ENCODE data around the gene EDIL3.
A peak's percentile ranks its signal among the peaks of the same experiment; 100 is the strongest.

EDIL3 gene

GRCh38 chr5:84384604-84385575, at the start of gene EDIL3:
EDIL3 (minus strand) TSS chr5:84384880; CDS start chr5:84384374, 506 bp downstream.
- Histone ChIP-seq H3K9ac (ENCODE audit: low read depth, low read length) (peak within 1 kb of the TSS; percentile 81), H3K4me1 (ENCODE audit: control insufficient read depth, insufficient read depth, low read length) (peaks cover 4% of the 10 kb centered on the region), H3K36me3 (ENCODE audit: control insufficient read depth, insufficient read depth, low read length) (no peaks in the 10 kb centered on the region), H3K4me3 (ENCODE audit: low read depth, low read length) (peak within 1 kb of the TSS; percentile 74), H3K27me3 (ENCODE audit: control insufficient read depth, insufficient read depth, low read length) (no peaks in the 10 kb centered on the region), H3K9me3 (ENCODE audit: control insufficient read depth, insufficient read depth, low read length) (no peaks in the 10 kb centered on the region)

GRCh38 chr5:84433461-84433860, 48.8 kb upstream of the EDIL3 start:
- no peaks in the 10 kb centered on the region for H3K4me1 ChIP-seq (ENCODE audit: control insufficient read depth, insufficient read depth, low read length)
- no peak overlapping the region for H3K4me3 ChIP-seq (ENCODE audit: low read depth, low read length)
- no peaks in the 10 kb centered on the region for H3K27me3 ChIP-seq (ENCODE audit: control insufficient read depth, insufficient read depth, low read length)
- H3K9ac ChIP-seq (ENCODE audit: low read depth, low read length), result no peak overlapping the region
- H3K36me3 ChIP-seq (ENCODE audit: control insufficient read depth, insufficient read depth, low read length), result no peaks in the 10 kb centered on the region
- no peaks in the 10 kb centered on the region for H3K9me3 ChIP-seq (ENCODE audit: control insufficient read depth, insufficient read depth, low read length)

GRCh38 chr5:84430863-84431663, 46.4 kb upstream of the EDIL3 start:
- H3K4me1 ChIP-seq (ENCODE audit: control insufficient read depth, insufficient read depth, low read length), result no peaks in the 10 kb centered on the region
- H3K4me3 ChIP-seq (ENCODE audit: low read depth, low read length), result no peak overlapping the region
- no peaks in the 10 kb centered on the region for H3K27me3 ChIP-seq (ENCODE audit: control insufficient read depth, insufficient read depth, low read length)
- H3K9me3 ChIP-seq (ENCODE audit: control insufficient read depth, insufficient read depth, low read length), result no peaks in the 10 kb centered on the region
- no peak overlapping the region for H3K9ac ChIP-seq (ENCODE audit: low read depth, low read length)
- no peaks in the 10 kb centered on the region for H3K36me3 ChIP-seq (ENCODE audit: control insufficient read depth, insufficient read depth, low read length)

GRCh38 chr5:84430079-84430478, 45.4 kb upstream of the EDIL3 start:
- no peaks in the 10 kb centered on the region for H3K9me3 ChIP-seq (ENCODE audit: control insufficient read depth, insufficient read depth, low read length)
- H3K27me3 ChIP-seq (ENCODE audit: control insufficient read depth, insufficient read depth, low read length), result no peaks in the 10 kb centered on the region
- no peak overlapping the region for H3K4me3 ChIP-seq (ENCODE audit: low read depth, low read length)
- no peak overlapping the region for H3K9ac ChIP-seq (ENCODE audit: low read depth, low read length)
- H3K36me3 ChIP-seq (ENCODE audit: control insufficient read depth, insufficient read depth, low read length), result no peaks in the 10 kb centered on the region
- peaks cover 8% of the 10 kb centered on the region for H3K4me1 ChIP-seq (ENCODE audit: control insufficient read depth, insufficient read depth, low read length)

- Histone ChIP-seq H3K4me3 (ENCODE audit: low read depth, low read length) (no peak overlapping the region), H3K27me3 (ENCODE audit: control insufficient read depth, insufficient read depth, low read length) (no peaks in the 10 kb centered on the region), H3K9me3 (ENCODE audit: control insufficient read depth, insufficient read depth, low read length) (no peaks in the 10 kb centered on the region), H3K36me3 (ENCODE audit: control insufficient read depth, insufficient read depth, low read length) (no peaks in the 10 kb centered on the region), H3K4me1 (ENCODE audit: control insufficient read depth, insufficient read depth, low read length) (peaks cover 8% of the 10 kb centered on the region), H3K9ac (ENCODE audit: low read depth, low read length) (no peak overlapping the region)
Observed at GRCh38 chr5:84425365-84425881, 40.7 kb upstream of the EDIL3 start.

- Histone ChIP-seq H3K36me3 (ENCODE audit: control insufficient read depth, insufficient read depth, low read length) (no peaks in the 10 kb centered on the region), H3K9me3 (ENCODE audit: control insufficient read depth, insufficient read depth, low read length) (no peaks in the 10 kb centered on the region), H3K4me1 (ENCODE audit: control insufficient read depth, insufficient read depth, low read length) (peaks cover 3% of the 10 kb centered on the region), H3K4me3 (ENCODE audit: low read depth, low read length) (no peak overlapping the region), H3K27me3 (ENCODE audit: control insufficient read depth, insufficient read depth, low read length) (no peaks in the 10 kb centered on the region), H3K9ac (ENCODE audit: low read depth, low read length) (no peak overlapping the region)
Observed at GRCh38 chr5:84419742-84420141, 35.1 kb upstream of the EDIL3 start.

- no peaks in the 10 kb centered on the region for H3K4me1 ChIP-seq (ENCODE audit: control insufficient read depth, insufficient read depth, low read length)
- H3K4me3 ChIP-seq (ENCODE audit: low read depth, low read length), result no peak overlapping the region
- no peaks in the 10 kb centered on the region for H3K36me3 ChIP-seq (ENCODE audit: control insufficient read depth, insufficient read depth, low read length)
- H3K27me3 ChIP-seq (ENCODE audit: control insufficient read depth, insufficient read depth, low read length), result no peaks in the 10 kb centered on the region
- H3K9me3 ChIP-seq (ENCODE audit: control insufficient read depth, insufficient read depth, low read length), result no peaks in the 10 kb centered on the region
- H3K9ac ChIP-seq (ENCODE audit: low read depth, low read length), result no peak overlapping the region
Observed at GRCh38 chr5:84411832-84412605, 27.3 kb upstream of the EDIL3 start.

GRCh38 chr5:84406111-84406510, 21.4 kb upstream of the EDIL3 start:
- Histone ChIP-seq H3K4me1 (ENCODE audit: control insufficient read depth, insufficient read depth, low read length) (peaks cover 2% of the 10 kb centered on the region), H3K36me3 (ENCODE audit: control insufficient read depth, insufficient read depth, low read length) (no peaks in the 10 kb centered on the region), H3K4me3 (ENCODE audit: low read depth, low read length) (no peak overlapping the region), H3K27me3 (ENCODE audit: control insufficient read depth, insufficient read depth, low read length) (no peaks in the 10 kb centered on the region), H3K9me3 (ENCODE audit: control insufficient read depth, insufficient read depth, low read length) (no peaks in the 10 kb centered on the region), H3K9ac (ENCODE audit: low read depth, low read length) (no peak overlapping the region)

GRCh38 chr5:84403773-84404172, 19.1 kb upstream of the EDIL3 start:
- Histone ChIP-seq H3K4me1 (ENCODE audit: control insufficient read depth, insufficient read depth, low read length) (peaks cover 2% of the 10 kb centered on the region), H3K36me3 (ENCODE audit: control insufficient read depth, insufficient read depth, low read length) (no peaks in the 10 kb centered on the region), H3K9ac (ENCODE audit: low read depth, low read length) (no peak overlapping the region), H3K9me3 (ENCODE audit: control insufficient read depth, insufficient read depth, low read length) (no peaks in the 10 kb centered on the region), H3K27me3 (ENCODE audit: control insufficient read depth, insufficient read depth, low read length) (no peaks in the 10 kb centered on the region), H3K4me3 (ENCODE audit: low read depth, low read length) (no peak overlapping the region)

GRCh38 chr5:84397385-84397784, 12.7 kb upstream of the EDIL3 start:
- H3K36me3 ChIP-seq (ENCODE audit: control insufficient read depth, insufficient read depth, low read length), result no peaks in the 10 kb centered on the region
- H3K9me3 ChIP-seq (ENCODE audit: control insufficient read depth, insufficient read depth, low read length), result no peaks in the 10 kb centered on the region
- H3K9ac ChIP-seq (ENCODE audit: low read depth, low read length), result no peak overlapping the region
- no peak overlapping the region for H3K4me3 ChIP-seq (ENCODE audit: low read depth, low read length)
- H3K27me3 ChIP-seq (ENCODE audit: control insufficient read depth, insufficient read depth, low read length), result no peaks in the 10 kb centered on the region
- H3K4me1 ChIP-seq (ENCODE audit: control insufficient read depth, insufficient read depth, low read length), result no peaks in the 10 kb centered on the region

GRCh38 chr5:84393969-84394368, 9.3 kb upstream of the EDIL3 start:
- no peaks in the 10 kb centered on the region for H3K9me3 ChIP-seq (ENCODE audit: control insufficient read depth, insufficient read depth, low read length)
- H3K36me3 ChIP-seq (ENCODE audit: control insufficient read depth, insufficient read depth, low read length), result no peaks in the 10 kb centered on the region
- no peaks in the 10 kb centered on the region for H3K4me1 ChIP-seq (ENCODE audit: control insufficient read depth, insufficient read depth, low read length)
- no peak overlapping the region for H3K9ac ChIP-seq (ENCODE audit: low read depth, low read length)
- no peaks in the 10 kb centered on the region for H3K27me3 ChIP-seq (ENCODE audit: control insufficient read depth, insufficient read depth, low read length)
- H3K4me3 ChIP-seq (ENCODE audit: low read depth, low read length), result no peak overlapping the region

All from iPS-15b (cell line).